Putamen (tissue), 1 donor: Measurements from ENCODE around the gene PDK2.
A peak's percentile ranks its signal among the peaks of the same experiment; 100 is the strongest.

Experiments used
- DNase-seq: peaks from one replicate; pipeline ENCODE4 v3.0.0-alpha.2; 2016; ENCODE audit warnings: low spot score

Gene PDK2

DNA sequence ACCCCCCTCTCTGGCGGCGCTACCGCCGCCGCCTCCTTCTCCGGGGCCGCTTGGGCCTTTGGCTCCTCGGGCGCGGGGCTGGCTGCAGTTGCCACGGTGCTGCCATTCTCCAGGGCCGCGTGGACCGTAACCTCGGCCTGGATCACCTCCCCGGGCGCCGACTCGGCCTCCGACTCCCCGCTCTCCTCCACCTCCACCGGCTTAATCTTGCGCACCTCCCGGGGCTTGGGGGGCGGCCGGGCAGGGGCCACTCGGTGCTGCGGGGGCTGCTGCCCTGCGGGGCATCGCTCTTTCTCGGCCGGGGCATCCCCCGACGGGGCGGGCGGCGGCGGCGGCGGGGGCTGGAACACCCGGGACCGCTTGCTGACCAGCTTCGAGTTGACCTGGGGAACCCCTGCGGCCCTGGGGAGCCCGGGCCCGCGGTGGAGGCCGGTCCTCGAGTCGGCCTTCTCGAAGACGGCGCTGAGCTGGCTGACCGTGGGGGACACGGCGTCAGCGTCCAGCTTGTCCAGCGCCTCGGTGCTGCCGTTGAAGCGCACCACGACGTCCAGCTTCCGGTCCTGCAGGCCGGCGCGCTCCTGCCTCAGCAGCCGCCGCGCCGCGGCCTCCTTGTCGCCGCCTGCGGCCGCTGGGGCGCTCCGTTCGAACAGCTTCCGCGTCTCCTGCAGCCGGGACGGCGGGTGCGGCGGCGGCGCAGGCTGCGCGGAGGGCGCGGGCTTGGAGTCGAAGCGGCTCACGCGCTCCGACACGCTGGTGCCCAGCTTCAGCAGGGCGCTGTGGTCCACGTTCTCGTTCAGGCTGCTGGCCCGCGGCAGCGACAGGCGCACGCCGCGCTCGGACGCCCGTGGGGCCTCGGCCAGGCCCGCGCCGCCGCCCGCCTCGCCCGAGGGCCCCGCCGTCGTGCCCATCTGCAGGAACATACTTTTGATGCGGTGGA lies 54.5 kb downstream of the PDK2 start:
- DNase-seq: no peak

DNA sequence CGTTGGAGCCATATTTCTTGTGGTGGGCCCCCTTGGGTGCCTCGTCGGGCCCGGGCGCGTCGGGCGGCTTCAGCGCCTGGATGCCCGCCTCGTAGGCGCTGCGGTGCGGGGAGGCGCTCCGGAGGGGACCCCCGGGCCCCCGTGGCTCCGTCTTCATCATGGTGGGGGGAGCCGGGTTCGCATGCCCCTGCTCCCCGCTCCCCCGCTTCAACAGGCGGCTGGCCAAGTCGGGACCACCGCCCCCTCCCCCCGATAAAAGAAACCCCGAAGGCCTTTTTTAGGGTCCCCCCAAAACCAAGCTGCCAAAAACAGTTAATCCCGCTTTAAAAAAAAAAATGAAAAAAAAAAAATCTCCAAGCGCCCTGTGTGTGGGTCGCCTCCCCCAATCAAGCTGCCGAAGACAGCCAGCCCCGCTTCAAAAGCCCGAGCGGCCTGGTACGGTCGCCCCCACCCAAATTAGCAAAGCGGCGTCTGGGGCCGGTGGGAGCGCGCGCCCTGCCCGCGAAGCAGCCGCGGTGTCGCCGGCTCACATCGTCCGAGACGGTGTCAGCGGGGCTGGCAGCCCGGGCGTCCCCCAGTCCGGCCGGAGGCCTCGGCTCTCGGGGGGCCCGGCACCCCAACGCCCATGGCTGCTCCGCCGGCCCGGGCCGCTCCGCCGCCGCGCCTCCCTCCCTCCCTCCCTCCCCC lies 55.3 kb downstream of the PDK2 start, which contains the start of gene PPP1R9B:
TSS of gene PPP1R9B (minus strand) at position 324 of the 687 bp plus-strand sequence. CDS start at position 160, 164 bp downstream.
- no peak for DNase-seq

DNA sequence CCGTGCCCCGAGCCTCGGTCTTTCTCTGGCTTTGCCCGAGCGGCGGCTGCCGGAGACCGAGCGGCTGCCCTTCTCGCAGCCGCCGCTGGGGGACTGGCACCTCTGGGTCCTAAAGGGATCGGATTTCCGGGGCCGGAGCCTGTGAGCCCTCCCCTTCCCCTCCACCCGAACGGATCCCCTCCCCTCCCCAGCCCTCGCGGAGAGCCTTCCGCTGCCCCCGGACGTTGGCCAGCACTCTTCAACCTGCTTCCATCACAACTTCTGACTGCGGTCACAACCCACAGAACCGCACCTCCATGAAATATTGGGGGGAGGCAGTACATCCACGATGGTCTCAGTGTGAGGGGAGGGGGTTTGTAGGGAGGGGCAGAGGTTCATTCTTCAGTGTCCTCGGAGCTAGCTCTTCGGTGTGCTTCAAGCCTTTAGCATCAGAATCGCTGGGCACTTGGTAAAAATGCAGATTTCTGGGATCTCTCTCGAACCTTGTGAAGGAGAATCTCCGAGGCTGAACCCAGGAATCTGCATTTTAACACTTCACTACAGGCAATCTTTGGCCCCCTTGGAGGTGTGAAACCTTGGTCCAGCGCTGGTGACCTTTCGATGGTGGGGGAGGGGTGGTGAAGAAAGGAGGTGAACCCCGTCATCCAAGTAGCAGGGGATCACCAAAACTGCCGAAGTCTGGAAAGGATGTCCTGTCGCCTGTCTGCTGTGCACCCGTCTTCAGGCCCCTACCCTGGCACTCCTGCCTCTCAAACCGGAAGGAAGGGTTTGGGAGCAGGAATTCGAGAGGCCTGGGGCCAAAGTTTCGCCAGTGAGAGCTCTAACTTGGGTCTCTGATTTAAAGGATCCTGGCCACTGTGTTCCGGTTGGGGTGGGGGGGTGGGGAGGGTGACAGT lies 56.1 kb downstream of the PDK2 start:
- DNase-seq: peak; percentile 91

DNA sequence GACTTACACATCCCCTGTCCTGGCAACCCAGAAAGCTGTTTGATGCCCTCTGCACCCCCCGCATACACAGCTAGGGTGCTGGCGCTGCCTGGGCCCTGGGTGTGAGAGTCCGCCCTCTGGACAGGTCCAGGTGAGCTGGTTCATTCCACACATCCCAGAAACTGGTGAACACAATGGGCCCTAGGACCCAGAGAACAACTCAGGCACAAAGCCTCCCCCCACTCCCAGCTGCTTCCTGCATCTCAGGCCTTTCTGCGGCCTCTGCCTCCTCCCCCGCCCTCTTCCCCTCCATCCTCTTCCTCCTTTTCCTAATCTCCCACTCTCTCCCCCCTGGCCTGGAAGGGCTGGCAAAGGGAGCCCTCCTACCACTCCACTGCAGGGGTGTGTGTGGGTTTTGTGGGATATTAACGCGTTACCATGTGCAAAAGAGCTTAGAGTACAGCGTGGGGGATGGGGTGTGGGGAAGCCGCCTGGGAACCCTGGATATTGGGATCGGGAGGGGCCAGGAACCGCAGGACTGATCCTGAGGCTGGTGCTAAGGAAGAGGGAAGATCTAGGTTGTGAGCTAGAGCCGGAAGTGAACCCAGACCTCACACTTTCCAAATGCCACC lies 56.9 kb downstream of the PDK2 start:
- peak; percentile 92 for DNase-seq

DNA sequence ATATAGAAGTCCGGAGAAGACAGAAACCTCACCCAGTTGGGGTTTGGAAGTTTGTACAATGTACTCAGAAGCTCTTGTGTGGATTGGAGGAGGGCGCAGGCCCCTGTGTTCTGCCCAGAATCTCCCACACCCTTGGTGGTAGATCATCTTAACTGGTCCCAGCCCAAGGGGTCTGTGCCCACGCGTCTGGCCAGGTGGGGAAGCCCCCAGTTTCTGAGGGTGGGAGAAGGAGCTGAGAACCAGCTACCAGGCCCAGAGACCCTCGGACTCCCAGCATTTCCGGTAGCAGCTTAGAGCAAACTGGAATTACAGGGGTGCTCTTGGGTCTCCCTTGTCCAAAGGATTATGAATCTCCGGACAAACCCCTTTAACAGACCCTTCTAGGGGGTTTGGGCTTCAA lies 57.6 kb downstream of the PDK2 start:
- no peak for DNase-seq

DNA sequence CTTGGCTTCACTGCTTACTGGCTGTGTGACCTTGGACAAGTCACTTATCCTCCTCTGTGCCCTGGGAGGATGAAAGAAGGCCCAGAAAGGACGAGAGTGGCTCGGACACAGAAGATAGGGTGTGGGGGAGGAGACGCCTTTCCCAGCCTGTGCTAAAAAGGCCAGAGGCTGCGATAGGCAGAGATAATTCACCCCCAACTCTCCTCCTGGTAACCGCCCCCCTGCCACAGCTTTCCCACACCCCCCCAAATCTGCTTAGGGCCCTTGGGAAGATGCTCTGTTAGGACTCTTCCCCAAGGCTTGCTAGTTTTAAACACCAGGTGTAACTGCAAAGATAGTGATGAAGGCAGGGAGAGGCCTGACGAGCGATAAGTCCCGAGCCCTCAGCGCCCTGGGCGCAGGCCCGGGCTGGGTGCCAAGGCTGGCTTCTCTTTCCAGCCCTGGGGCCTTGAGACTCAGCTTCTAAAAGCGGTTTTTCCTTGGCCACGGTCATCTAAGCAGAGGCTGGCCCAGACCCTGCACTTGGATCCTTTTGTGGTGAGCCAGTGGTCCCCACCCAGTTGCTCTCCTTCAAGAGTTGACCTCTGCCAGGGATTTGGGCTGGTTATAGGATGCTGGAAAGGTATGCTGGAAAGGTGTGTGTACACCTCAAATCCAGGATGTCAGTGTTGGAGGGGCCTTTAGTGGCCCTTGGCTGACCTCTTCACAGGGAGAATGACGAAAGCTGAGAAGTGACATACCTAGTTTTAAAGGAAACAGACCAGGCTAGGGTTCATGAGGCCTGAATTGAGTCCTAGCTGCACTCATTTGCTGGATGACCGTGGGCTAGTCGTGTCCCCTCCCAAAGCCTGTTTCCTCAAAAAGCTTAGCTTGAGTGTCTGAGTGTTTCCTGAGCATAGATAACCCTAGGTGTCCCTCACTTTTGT lies 58.8 kb downstream of the PDK2 start:
- DNase-seq: no peak

DNA sequence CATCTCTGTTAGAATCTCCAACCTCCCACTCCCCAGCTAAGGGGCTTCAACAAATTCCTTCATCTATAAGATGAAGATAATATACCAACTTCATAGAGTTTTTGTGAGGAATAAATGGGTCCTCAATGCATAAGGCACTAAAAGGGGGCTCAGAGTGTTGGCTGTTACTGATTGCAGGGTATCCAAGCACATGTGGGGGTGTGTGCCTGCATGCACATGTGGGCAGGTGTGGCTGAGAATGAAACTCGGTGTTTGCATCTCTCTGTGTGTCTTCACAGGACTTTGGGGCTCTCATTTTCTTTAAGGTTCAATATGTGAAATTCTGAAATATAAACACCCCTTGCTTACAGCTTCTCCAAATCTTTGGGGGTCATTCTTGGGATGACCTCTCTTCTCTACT lies 59.5 kb downstream of the PDK2 start:
- DNase-seq: no peak

DNA sequence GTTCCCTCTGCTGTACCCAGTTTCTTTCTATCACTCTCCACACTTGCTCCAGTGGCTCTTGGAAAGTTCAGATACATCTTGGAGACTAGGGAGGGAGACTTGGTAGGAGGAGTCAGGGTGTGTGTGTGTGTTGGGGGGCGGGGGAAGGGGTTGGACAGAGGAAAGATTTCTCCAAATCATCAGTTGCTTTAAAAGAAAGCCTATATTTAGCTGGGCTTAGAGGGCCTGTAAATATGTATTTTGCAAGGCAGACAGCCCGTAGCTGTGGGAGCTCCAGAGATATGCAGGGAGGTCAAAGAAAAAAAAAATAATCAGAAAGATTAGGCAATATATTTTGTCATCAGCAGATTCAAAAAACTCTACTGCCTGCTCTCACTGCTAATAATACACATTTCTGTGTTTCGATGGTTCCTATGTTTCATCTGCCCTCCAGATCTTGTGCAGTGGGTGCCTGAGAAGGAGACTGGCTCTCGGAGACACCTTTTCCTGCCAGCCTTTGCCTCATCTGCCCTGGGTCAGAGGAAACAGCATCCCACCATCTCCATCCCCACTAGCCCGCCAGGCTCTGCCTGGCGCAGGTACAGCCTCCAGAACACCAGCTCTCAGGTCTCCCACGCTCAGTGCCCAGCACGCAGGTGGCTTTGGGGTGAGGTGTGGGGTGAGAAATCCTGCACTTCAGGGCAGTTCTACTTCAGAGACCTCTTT lies 60.1 kb downstream of the PDK2 start:
- DNase-seq: no peak

DNA sequence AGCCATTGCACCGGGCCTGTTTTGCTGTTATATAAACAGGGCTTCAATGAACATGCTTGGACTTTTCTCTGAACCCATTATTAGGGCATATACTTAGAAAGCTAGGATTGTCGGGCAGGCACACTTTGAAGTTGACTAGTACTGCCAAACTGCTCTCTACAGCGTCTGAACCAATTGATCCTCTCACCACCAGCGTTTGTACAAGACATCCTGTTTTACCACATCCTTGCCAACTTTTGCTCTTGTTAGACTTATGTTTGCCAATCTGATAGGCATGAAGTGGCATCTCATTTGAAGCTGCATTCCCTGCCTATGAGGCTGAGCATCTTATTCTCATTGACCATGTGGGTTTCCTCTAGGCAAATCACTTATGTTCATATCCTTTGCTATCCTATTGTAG lies 62.7 kb downstream of the PDK2 start:
- DNase-seq: no peak

DNA sequence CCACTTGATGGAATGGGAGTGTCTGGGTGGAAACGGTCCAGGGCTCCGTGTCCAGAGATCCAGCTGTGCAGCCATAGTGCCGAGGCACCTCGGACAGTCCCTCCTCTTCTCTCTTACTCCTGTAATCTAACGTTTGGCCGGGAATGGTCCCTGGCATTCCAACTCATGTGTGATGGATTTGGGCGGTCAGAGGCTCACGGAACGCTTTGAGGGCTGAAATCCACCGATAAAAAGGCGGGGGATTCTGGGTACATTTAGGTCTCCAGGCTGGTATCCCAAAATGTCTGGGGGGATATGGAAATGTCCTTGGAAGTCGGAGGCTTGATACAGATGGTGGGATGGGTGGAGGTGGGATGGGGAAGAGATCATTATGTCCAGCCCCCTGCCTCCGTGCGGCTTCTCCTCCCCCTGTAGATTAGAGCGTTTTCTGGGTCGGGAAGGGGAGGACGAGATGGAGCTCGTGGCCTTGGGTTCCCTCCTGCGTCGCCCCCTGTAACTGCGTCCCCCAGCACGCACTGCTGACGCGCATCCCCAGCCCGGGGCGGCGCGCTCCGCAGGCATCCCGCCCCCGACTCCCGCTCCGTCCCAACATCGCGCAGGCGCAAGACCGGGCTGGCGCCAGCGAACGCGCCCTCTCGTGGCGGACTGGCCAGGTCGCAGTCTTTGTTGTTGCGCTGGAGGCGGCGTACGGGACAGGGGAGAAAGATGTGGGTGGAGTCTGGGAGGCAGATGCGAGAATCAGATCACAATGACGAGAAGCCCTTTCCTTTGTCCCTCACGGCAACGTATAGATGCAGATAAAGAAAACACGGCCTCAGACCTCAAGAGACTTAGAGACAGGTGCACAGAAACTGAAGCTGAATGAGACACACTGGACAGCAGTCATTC lies 66.1 kb downstream of the PDK2 start:
- DNase-seq: peak; percentile 87
